Transverse colon (tissue), 4 donors: Measurements from ENCODE around the gene PFKFB2.

Source experiments
- CTCF ChIP-seq, 5 experiments: fragments of 200-600 bp in 3 of 5; fragments of 450-650 bp in 2 of 5; sonication (generic) in 3 of 5; IDR thresholded peaks; 1 replicate in 2 of 5; 2 replicates in 3 of 5; pipeline ENCODE4 v1.5.1; 2016 to 2017; ENCODE audit warnings: antibody characterized with exemption in 5 of 5, inconsistent platforms in 3 of 5, mild to moderate bottlenecking in 2 of 5, moderate library complexity in 1 of 5
- EP300 ChIP-seq: sonication (generic); formaldehyde crosslinking; IDR thresholded peaks from one replicate; pipeline ENCODE4 v1.6.1; 2017; ENCODE audit warnings: antibody characterized with exemption, low read depth
- POLR2A ChIP-seq: fragments of 450-650 bp; IDR thresholded peaks from one replicate; pipeline ENCODE4 v1.6.1; 2016; ENCODE audit warnings: antibody characterized with exemption, mild to moderate bottlenecking, moderate library complexity
- POLR2AphosphoS5 ChIP-seq, 3 donors: sonication (generic); formaldehyde crosslinking; IDR thresholded peaks; one replicate each; pipeline ENCODE4 v1.6.1; 2016; ENCODE audit warnings: antibody characterized with exemption in 3 of 3

GRCh38 chr1:207027921-207028320, 25.2 kb upstream of the PFKFB2 start:
- TF ChIP-seq CTCF (IDR thresholded peaks at IDR 0.05) = no peak
- TF ChIP-seq POLR2A = no peak
- TF ChIP-seq POLR2AphosphoS5 (IDR thresholded peaks at IDR 0.05) = no peak
- TF ChIP-seq EP300 = no peak
